Measurements from ENCODE around the gene SPATA6L.
"Not testable (repeated sequence)": the region's sequence is repeated elsewhere in the genome, so short reads cannot be mapped to it uniquely, and the experiment has no call there.

The SPATA6L gene

GRCh38 chr9:4671737-4672136 is 5.5 kb upstream of the SPATA6L start:
- DNase-seq: no peak

DNA sequence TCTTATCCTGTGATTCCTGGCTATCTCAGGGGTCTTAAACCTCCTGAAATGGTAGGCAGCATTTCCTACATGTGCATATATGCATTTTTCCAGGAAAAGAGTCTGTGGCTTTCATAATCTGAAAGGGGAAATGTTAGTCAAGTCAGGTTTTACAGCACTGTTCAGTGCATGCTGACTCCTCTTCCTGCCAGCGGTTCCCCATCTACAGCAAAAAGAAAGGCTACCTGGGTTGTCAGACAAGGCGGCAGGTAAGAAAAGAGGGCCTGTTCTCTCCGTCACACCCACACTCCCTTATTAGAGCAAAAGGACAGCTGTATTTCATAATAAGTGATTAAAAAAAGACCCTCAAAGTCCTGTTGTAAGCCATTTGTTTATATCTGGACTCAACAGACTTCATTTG is 4.3 kb upstream of the SPATA6L start:
- DNase-seq: no peak

DNA sequence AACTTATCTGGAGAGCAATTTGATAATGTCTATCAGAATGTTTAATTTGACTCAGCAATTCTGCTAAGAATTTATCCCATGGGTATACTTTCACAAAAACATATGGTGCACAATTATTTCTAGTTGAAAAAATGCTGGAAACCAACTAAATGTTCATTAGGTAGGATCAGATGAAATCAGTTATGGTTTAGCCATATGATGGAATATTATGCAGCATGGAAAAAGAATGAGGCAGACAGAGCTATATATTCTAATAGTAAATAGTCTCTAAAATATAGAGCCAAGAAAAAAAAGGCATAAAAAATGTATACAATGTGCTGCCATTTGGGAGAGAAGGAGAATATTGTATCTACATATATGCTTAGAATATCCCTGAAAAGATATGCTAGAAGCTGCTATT is 3.6 kb upstream of the SPATA6L start:
- DNase-seq: no peak

DNA sequence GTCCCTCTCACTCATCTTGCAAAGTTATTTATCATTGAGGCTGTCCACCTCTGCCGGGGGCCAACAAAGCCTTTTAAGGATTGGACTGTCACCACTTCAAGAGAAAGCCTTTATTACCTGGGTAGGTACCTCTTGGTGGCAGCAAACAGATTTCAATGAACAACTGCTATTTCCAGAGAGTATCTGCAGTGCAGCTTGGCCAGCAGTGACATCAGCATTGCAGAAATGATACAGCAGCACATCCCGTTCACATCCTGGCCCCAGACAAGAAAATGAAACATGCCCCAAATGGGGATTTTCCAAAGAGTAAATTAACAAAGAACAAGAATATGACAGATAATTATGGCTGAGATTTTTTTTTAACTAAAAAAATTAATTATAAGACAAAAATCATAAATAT is 2.3 kb upstream of the SPATA6L start:
- no peak for DNase-seq

GRCh38 chr9:4667681-4668080 is 1.4 kb upstream of the SPATA6L start:
- DNase-seq: no peak

DNA sequence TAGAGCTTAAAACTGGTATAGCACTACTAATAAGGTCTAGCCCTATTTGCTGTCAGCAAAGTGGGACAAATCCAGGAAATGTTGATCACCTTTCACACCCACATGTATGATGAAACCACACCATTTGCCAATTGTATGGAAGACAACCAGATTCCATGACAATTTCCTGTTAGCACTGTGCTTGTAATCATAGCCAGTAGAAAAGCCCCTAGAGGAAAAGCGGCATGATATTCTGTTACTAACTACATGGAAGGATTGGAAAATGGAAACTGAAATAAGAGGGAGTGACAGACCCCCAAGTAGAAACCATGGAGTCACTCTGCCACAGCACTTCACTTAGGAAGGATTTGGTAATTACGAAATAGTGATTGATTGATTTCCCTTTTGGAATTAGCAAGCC is 923 bp downstream of the SPATA6L start:
- no peak for DNase-seq

GRCh38 chr9:4663956-4664355 is 2.3 kb downstream of the SPATA6L start:
- DNase-seq: no peak

- DNase-seq: peak; percentile 55
Measured at GRCh38 chr9:4662989-4663792, 3.1 kb downstream of the SPATA6L start.

DNA sequence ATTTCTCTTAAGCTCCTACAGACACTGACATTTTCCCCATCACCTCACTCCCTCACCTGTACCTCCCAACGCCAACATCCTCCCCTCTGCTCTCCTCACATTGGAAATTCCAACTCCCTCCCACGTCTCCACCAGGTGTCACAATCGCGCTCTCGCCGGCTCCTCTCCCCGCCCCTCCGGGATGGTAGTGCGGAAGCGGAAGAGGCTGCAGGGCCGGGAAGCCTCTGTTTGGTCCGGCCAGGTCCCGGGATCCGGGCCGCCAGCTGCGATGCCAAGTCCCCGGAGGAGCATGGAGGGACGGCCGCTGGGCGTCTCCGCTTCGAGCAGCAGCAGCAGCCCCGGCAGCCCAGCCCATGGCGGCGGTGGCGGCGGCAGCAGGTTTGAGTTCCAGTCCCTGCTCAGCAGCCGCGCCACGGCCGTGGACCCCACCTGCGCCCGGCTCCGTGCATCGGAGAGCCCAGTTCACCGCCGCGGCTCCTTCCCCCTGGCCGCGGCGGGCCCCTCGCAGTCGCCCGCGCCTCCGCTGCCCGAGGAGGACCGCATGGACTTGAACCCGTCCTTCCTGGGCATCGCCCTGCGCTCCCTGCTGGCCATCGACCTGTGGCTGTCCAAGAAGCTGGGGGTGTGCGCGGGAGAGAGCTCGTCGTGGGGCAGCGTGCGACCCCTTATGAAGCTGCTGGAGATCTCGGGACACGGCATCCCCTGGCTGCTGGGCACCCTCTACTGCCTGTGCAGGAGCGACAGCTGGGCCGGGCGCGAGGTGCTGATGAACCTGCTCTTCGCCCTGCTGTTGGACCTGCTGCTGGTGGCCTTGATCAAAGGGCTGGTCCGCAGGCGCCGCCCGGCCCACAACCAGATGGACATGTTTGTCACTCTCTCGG is 3.9 kb downstream of the SPATA6L start, which contains the start of gene PLPP6:
TSS of gene PLPP6 (plus strand) at position 187 of the 881 bp plus-strand sequence. CDS start at position 269, 82 bp downstream.
- DNase-seq: peak; percentile 95

DNA sequence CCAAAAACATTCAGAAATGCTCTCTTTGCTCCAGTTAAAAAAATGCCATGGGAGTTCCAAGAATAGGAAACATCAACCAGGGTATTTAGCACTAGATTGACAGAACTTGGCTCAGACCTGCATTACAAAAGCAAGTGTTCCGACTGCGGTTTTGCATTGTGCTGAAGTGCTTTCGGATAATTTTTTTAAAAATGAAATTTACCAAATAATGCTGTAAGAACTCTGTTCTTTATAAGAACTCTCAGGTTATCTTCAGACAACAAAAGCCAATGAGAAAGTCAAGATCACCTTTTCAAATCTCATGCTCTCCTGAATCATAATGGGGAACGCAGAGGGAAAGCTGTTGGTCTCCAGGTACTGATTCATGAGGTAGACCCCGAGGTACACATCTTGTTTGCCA is 4.7 kb downstream of the SPATA6L start:
- DNase-seq: no peak

DNA sequence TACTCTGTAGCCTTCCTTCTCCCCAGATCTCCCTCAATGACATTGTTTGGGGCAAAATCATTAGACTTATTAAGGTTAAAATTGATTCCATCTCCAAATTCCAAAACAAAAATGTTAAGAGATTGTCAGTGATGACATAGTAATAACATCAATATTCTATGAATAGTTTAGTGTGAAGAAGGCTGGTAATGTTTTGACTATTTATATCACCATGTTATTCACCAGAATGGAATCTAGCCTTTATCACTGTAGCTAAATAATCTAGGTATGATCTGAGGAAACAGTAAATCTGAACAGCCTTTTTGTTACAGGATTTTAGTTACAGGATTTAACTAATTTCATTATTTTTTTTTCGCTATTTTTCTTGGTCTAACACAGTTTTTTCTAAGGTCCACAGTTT is 5.1 kb downstream of the SPATA6L start:
- no peak for DNase-seq

DNA sequence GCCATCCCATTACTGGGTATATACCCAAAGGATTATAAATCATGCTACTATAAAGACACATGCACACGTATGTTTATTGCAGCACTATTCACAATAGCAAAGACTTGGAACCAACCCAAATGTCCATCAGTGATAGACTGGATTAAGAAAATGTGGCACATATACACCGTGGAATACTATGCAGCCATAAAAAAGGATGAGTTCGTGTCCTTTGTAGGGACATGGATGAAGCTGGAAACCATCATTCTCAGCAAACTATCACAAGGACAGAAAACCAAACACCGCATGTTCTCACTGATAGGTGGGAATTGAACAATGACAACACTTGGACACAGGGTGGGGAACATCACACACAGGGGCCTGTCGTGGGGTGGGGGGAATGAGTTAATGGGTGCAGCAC is 5.6 kb downstream of the SPATA6L start:
- not testable (repeated sequence) for DNase-seq

GRCh38 chr9:4657426-4658159 is 8.7 kb downstream of the SPATA6L start:
- no peak for DNase-seq

DNA sequence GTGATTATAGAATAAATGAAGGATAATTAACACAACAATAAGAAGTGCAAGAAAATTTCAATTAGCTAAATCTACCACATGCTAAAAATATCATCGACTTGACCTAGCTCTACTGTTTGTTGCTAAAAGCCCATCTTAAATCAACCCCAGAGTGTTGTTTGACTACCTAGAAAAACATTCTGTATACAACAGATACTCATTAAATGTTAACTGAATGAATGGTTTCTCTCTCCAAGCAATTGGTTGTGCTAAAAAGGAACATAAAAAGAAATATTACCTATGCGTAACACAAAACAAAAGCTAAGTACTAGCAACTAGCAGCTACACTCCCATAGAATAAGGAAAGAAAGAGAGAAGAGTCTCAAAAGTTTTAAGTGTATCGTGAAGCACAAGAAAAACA is 9.7 kb downstream of the SPATA6L start:
- no peak for DNase-seq

GRCh38 chr9:4656196-4656595 is 10.1 kb downstream of the SPATA6L start:
- DNase-seq: not testable (repeated sequence)

GRCh38 chr9:4654538-4654937 is 11.7 kb downstream of the SPATA6L start:
- DNase-seq: no peak

- DNase-seq: no peak
Measured at GRCh38 chr9:4654084-4654483, 12.2 kb downstream of the SPATA6L start.

GRCh38 chr9:4642351-4642750 is 23.9 kb downstream of the SPATA6L start:
- no peak for DNase-seq

DNA sequence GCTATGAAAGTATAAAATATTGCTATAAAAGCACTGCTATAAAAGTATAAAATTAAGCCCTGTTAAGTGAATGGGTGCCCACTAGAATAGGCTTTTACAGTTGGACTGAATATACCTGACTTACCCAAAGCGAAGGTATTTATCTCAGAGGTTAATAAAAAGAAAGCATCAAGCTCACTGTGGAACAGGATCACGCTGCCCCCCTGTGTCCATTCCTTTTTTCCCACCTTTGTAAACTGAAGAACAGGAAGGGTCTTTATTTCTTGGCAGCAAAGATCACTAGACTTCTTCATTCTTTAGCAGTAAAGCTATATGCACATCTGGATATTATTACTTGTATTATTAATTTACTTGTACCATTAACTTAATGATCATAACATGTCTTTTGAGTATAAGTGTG is 26.3 kb downstream of the SPATA6L start:
- DNase-seq: no peak

GRCh38 chr9:4639420-4639819 is 26.9 kb downstream of the SPATA6L start:
- DNase-seq: no peak

DNA sequence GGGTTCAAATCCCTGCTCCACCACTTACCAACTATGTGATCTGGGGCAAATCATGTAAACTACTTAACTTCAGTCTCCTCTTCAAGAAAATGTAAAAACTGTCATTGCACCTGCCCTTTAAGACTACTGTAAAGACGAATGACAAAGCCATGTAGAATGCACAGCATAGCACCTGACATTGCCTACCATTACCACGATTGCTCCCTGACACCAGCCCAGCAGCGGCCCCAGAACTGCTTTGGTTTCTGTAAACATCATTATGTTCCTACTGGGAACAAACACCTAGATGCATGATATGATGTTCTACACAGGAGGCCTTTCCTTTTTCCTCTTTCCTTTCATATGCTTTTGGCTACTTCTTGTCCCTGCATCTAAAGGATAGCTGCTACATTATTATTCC is 27.3 kb downstream of the SPATA6L start:
- DNase-seq: no peak

DNA sequence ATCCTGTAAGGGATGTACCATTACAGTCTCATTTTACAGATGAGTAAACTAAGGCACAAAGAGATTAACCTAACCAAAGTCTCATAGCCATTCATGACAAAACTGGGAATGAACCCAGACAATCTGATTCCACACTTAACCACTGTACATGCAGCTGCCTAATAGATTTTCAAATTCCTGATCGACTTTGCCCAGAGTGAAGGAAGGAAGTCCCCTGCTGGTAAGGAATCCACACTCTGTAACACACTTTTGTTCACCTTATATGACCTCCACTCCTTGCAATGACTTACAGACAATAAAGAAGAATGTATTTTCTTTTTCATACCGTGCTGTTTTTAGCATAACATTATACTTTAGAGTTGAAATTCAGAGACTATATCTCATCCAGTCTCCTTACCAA is 35.4 kb downstream of the SPATA6L start:
- DNase-seq: no peak

DNA sequence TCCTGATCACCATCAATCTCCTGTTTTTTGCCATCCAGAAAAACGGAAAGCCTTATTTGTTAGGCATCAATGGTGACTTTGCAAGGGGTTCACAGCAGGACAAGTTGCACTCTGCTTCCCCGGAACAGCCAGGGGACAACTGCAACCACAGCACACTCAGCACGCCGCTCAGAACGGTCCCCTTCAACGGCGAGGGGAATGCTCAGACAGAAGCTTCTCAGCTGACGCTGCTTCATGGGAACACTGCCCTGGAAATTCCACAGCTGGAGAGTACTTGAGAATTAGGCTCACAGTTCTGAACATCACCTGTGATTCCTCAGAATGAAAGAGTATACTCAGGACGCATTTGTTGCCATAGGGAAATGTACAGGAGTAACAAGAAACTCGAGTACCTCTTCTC is 44.3 kb downstream of the SPATA6L start:
- DNase-seq: no peak

All from NCI-H526 treated with DMSO at 0.1 percent for 48 hours (cell line).